HG03064 (cell line): Measurements from ENCODE around the gene SPAG7.
"Not testable (repeated sequence)": the region's sequence is repeated elsewhere in the genome, so short reads cannot be mapped to it uniquely, and the experiment has no call there.

Experiments
- ATAC-seq: cut with Tn5 transposase; IDR thresholded peaks from one replicate; pipeline ENCODE4 v1.9.1; 2021; ENCODE audit warnings: low read depth; ENCODE audit not compliant: unreplicated experiment

SPAG7 gene

DNA sequence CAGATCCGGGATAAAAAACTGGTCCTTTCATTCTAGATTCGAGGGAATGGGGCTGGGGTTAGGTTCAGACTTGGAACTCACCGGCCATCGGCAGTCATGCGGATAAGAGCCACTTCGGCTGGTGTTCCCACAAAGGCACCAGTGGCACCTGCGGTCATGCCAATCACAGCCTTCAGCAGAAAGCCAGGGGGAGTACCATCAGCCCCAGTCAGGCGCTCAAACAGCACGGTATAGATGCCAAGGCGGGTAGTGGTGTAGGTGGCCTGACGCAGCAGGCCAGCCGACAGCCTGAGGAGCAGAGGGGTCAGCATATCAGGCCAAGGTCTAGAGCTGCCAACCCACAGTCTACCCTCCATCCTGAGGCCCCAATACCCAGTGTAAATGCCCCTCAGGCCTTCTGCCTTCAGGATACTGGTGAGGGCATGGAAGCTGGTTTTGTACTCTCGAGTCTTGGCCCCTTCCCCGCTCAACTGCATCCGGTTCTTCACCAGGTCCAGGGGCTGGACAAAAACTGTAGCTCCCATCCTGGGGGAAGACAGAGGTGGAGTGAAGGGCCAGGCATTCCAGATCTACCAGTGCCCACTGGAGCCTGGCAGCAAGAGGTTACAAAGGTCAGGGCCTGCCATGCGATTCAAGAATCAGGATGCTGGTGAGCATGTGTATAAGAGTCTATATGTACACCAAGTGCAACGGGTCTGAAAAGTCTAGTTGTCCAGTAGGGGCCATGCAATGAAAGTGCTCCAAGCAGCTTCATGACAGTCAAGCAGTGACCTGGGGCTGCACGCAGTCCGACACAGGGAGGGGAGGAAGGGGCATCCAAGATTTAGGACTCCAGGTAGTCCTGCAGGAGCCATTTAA, 28.7 kb downstream of the SPAG7 start:
- no peak for ATAC-seq

GRCh38 chr17:4938069-4938491, 29.5 kb downstream of the SPAG7 start:
- ATAC-seq = no peak

- no peak for ATAC-seq
These were observed 30.1 kb downstream of the SPAG7 start for GRCh38 chr17:4937553-4937952.

GRCh38 chr17:4936436-4936835, 31.2 kb downstream of the SPAG7 start:
- ATAC-seq = no peak

- ATAC-seq = no peak
These were observed 32.0 kb downstream of the SPAG7 start for GRCh38 chr17:4935650-4936049.

- ATAC-seq = no peak
These were observed 33.2 kb downstream of the SPAG7 start for GRCh38 chr17:4934173-4934979.

DNA sequence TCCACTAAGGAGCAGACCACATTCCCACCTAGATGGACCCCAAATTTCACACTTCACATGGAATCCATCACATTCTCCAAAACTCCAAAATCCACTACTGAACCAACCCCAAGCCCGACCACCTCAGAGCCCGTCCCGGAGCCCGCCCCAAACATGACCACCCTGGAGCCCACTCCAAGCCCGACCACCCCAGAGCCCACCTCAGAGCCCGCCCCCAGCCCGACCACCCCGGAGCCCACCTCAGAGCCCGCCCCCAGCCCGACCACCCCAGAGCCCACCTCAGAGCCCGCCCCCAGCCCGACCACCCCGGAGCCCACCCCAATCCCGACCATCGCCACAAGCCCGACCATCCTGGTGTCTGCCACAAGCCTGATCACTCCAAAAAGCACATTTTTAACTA, 34.0 kb downstream of the SPAG7 start:
- ATAC-seq = no peak

DNA sequence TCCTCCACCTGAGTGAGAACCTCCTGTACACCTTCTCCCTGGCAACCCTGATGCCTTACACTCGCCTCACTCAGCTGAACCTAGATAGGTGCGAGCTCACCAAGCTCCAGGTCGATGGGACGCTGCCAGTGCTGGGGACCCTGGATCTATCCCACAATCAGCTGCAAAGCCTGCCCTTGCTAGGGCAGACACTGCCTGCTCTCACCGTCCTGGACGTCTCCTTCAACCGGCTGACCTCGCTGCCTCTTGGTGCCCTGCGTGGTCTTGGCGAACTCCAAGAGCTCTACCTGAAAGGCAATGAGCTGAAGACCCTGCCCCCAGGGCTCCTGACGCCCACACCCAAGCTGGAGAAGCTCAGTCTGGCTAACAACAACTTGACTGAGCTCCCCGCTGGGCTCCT, 34.9 kb downstream of the SPAG7 start:
- ATAC-seq = no peak

DNA sequence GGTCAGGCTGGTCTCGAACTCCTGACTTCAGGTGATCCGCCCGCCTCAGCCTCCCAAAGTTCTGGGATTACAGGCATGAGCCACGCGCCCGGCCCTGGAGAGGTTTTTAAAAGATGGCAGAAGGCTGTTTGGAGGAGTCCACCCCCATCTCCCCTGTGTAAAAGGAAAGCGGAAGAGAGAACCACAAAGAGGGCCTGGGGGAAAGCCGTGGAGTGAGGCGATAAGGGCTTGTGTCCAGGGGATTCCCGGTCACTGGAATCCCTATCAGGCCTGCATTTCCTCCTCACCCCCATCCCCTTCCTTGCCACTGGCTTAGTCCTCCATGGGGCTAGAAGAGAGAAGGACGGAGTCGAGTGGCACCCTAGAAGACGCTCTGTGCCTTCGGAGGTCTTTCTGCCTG, 35.7 kb downstream of the SPAG7 start, which contains the start of gene GP1BA:
Gene GP1BA, plus strand, starts transcription at position 315 of the 400 bp plus-strand sequence. CDS start 328 bp downstream, outside the sequence.
- ATAC-seq = no peak

DNA sequence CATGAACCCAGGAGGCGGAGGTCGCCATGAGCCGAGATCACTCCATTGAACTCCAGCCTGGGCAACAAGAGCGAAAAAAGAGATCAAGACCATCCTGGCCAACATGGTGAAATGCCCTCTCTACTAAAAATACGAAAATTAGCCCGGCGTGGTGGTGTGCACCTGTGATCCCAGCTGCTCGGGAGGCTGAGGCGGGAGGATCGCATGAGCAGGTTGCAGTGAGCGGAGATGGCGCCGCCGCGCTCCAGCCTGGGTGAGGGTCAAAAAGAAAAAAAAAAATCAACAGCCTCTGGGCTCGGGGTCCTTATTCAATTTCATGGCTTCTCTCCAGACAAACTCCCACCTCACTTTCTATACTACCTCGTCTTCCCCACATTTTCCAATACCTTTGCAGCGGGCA, 38.7 kb downstream of the SPAG7 start:
- ATAC-seq = no peak

DNA sequence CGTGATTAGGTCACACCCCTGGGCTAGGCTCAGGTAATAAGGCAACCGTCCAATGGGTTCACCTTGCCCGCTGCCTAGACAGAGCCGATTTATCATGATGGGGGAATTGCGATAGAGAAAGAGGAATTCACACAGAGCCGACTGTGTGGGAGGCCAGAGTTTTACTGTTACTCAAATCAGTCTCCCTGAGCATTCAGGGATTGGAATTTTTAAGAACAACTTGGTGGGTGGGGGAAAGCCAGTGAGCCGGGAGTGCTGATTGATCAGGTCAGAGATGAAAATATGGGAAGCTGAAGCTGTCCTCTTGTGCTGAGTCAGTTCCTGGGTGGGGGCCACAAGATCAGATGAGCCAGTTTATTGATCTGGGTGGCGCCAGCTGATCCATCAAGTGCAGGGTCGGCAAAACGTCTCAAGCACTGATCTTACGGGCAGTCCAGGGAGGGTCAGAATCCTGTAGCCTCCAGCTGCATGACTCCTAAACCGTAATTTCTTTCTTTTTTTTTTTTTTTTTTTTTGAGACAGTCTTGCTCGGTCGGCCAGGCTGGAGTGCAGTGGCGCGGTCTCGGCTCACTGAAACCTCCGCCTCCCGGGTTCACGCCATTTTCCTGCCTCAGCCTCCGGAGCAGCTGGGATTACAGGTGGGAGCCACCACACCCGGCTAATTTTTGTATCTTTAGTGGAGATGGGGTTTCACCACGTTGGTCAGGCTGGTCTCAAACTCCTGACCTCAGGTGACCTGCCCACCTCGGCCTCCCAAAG, 40.9 kb downstream of the SPAG7 start:
- not testable (repeated sequence) for ATAC-seq

DNA sequence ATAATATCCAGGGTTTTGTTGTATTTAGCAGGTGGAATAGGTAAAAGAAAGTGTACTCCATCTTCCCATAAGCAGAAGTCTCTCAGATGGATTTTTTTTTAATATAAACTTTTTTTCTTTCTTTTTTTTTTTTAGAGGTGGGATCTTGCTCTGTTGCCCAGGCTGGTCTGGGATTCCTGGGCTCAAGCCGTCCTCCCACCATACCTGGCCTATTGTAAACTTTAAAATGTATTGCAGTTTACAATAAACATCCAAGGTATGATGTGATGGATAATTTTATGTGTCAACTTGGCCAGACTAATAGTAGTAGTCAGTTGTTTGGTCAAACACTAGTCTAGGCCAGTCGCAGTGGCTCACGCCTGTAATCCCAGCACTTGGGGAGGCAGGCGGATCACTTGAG, 46.3 kb downstream of the SPAG7 start:
- ATAC-seq = no peak

DNA sequence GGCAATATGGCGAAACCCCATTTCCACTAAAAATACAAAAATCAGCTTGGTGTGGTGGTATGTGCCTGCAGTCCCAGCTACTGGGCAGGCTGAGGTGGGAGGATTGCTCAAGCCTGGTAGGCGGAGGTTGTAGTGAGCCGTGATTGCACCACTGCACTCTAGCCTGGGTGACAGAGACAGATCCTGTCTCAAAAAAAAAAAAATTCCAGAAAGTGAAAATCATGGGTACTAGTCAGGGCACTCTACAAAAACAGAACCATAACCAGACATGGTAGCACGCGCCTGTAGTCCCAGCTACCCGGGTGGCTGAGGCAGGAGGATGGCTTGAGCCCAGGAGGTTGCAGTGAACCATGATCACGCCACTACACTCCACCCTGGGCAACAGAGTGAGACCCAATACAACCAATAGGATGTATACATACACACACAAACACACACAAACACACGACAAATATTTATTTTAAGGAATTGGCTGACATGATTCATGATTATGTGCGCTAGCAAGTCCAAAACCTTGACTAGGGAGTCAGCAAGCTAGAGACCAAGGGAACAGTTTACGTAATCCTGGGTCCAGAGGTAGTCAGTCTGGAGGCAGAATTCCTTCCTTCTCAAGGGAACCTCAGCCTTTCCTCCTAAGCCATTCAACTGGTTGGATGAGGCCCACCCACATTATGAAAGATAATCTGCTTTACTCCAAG, 47.1 kb downstream of the SPAG7 start:
- ATAC-seq = no peak

GRCh38 chr17:4919511-4920047, 48.0 kb downstream of the SPAG7 start:
- ATAC-seq = no peak

- not testable (repeated sequence) for ATAC-seq
These were observed 53.1 kb downstream of the SPAG7 start for GRCh38 chr17:4914551-4914950.

GRCh38 chr17:4913994-4914393, 53.6 kb downstream of the SPAG7 start:
- ATAC-seq = no peak
